MM.1S (cell line): ENCODE measurements around the gene SALL4.

Experiments
- DNase-seq: peaks from one replicate; pipeline ENCODE4 v3.0.0-alpha.2; 2015
- H2AFZ ChIP-seq: fragments of 300-600 bp; sonication (generic); 2 replicates; pipeline ENCODE4 v1.6.0; 2016; ENCODE audit warnings: antibody characterized with exemption, low read length
- H3F3A ChIP-seq: fragments of 300-600 bp; sonication (generic); 2 replicates; pipeline ENCODE4 v1.6.1; 2016; ENCODE audit warnings: mild to moderate bottlenecking, antibody characterized with exemption, low read length, moderate library complexity, mixed read lengths; ENCODE audit not compliant: insufficient read depth
- H3K27ac ChIP-seq: fragments of 300-600 bp; sonication (generic); 2 replicates; pipeline ENCODE4 v1.5.1; 2016; ENCODE audit warnings: mild to moderate bottlenecking, low read length
- H3K27me3 ChIP-seq: fragments of 300-600 bp; sonication (generic); replicated peaks from 2 replicates; pipeline ENCODE4 v1.6.0; 2016; ENCODE audit warnings: low read length; ENCODE audit not compliant: insufficient read depth
- H3K36me3 ChIP-seq: fragments of 300-600 bp; sonication (generic); replicated peaks from 2 replicates; pipeline ENCODE4 v1.6.1; 2016; ENCODE audit warnings: mild to moderate bottlenecking, low read length, mixed read lengths; ENCODE audit not compliant: insufficient read depth
- H3K4me1 ChIP-seq: fragments of 300-600 bp; sonication (generic); 2 replicates; pipeline ENCODE4 v1.6.1; 2016; ENCODE audit warnings: low read length, mixed read lengths
- H3K4me2 ChIP-seq: fragments of 300-600 bp; sonication (generic); 2 replicates; pipeline ENCODE4 v1.6.0; 2016; ENCODE audit warnings: low read depth, low read length
- H3K4me3 ChIP-seq: fragments of 300-600 bp; sonication (generic); 2 replicates; pipeline ENCODE4 v1.5.1; 2016; ENCODE audit warnings: low read length, mixed read lengths
- H3K79me2 ChIP-seq: fragments of 300-600 bp; sonication (generic); 2 replicates; pipeline ENCODE4 v1.6.1; 2016; ENCODE audit warnings: mixed run types, low read length, mixed read lengths
- H3K9ac ChIP-seq: fragments of 300-600 bp; sonication (generic); 2 replicates; pipeline ENCODE4 v1.6.1; 2016; ENCODE audit warnings: low read length, mixed read lengths
- H3K9me2 ChIP-seq: fragments of 300-600 bp; sonication (generic); replicated peaks from 2 replicates; pipeline ENCODE4 v1.6.1; 2016; ENCODE audit warnings: mild to moderate bottlenecking, low read length, mixed read lengths; ENCODE audit not compliant: insufficient read depth
- H3K9me3 ChIP-seq: fragments of 300-600 bp; sonication (generic); replicated peaks from 2 replicates; pipeline ENCODE4 v1.6.1; 2016; ENCODE audit warnings: mild to moderate bottlenecking, low read length, mixed read lengths; ENCODE audit not compliant: insufficient read depth
- H4K20me1 ChIP-seq: fragments of 300-600 bp; sonication (generic); 2 replicates; pipeline ENCODE4 v1.6.1; 2016; ENCODE audit warnings: mild to moderate bottlenecking, low read length, moderate library complexity, mixed read lengths; ENCODE audit not compliant: insufficient read depth
- CTCF ChIP-seq: fragments of 300-600 bp; sonication (generic); IDR thresholded peaks from 2 replicates; pipeline ENCODE4 v1.5.1; 2016; ENCODE audit warnings: antibody characterized with exemption, low read length, mixed read lengths
- EZH2 ChIP-seq: fragments of 300-600 bp; sonication (generic); optimal IDR thresholded peaks from 2 replicates; pipeline ENCODE3; 2017; ENCODE audit warnings: low read depth, mild to moderate bottlenecking, antibody characterized with exemption, low read length, mixed read lengths
- EZH2phosphoT487 ChIP-seq: fragments of 300-600 bp; sonication (generic); IDR thresholded peaks from 2 replicates; pipeline ENCODE4 v1.6.1; 2018; ENCODE audit warnings: antibody characterized with exemption, low read length

The SALL4 gene

GRCh38 chr20:51807720-51808250, 5.5 kb upstream of the SALL4 start:
- Histone ChIP-seq H3K4me3 (no peak overlapping the region), H3K4me1 (no peaks in the 10 kb centered on the region), H3F3A (no peaks in the 10 kb centered on the region), H3K9me3 (no peaks in the 10 kb centered on the region), H3K9ac (no peak overlapping the region), H2AFZ (no peak overlapping the region), H3K36me3 (no peaks in the 10 kb centered on the region), H3K27ac (no peak overlapping the region), H3K9me2 (no peaks in the 10 kb centered on the region), H3K79me2 (no peaks in the 10 kb centered on the region), H4K20me1 (no peaks in the 10 kb centered on the region), H3K4me2 (no peak overlapping the region), H3K27me3 (no peaks in the 10 kb centered on the region)
- no peak for DNase-seq
- no peak for TF ChIP-seq EZH2phosphoT487
- TF ChIP-seq CTCF = no peak
- no peak for TF ChIP-seq EZH2

GRCh38 chr20:51804754-51805153, 2.4 kb upstream of the SALL4 start:
- Histone ChIP-seq H3K4me3 (no peak overlapping the region), H2AFZ (no peak overlapping the region), H3K79me2 (no peaks in the 10 kb centered on the region), H3K9ac (no peak overlapping the region), H3K27me3 (no peaks in the 10 kb centered on the region), H3K9me3 (no peaks in the 10 kb centered on the region), H3K4me2 (no peak overlapping the region), H4K20me1 (no peaks in the 10 kb centered on the region), H3F3A (no peaks in the 10 kb centered on the region), H3K9me2 (no peaks in the 10 kb centered on the region), H3K36me3 (no peaks in the 10 kb centered on the region), H3K27ac (no peak overlapping the region), H3K4me1 (no peaks in the 10 kb centered on the region)
- no peak for DNase-seq
- TF ChIP-seq EZH2phosphoT487 (no peak), EZH2 (no peak), CTCF (no peak)

- H2AFZ ChIP-seq = no peak overlapping the region
- H3K27ac ChIP-seq = no peak overlapping the region
- no peaks in the 10 kb centered on the region for H3K36me3 ChIP-seq
- H3K4me3 ChIP-seq = no peak overlapping the region
- H3K27me3 ChIP-seq = no peaks in the 10 kb centered on the region
- H3K4me2 ChIP-seq = no peak overlapping the region
- H4K20me1 ChIP-seq = no peaks in the 10 kb centered on the region
- TF ChIP-seq EZH2 (no peak), CTCF (no peak)
- H3K79me2 ChIP-seq = no peaks in the 10 kb centered on the region
- no peak overlapping the region for H3K9ac ChIP-seq
- no peak for DNase-seq
- no peaks in the 10 kb centered on the region for H3K4me1 ChIP-seq
- no peaks in the 10 kb centered on the region for H3K9me2 ChIP-seq
- H3K9me3 ChIP-seq = no peaks in the 10 kb centered on the region
- no peaks in the 10 kb centered on the region for H3F3A ChIP-seq
Observed at GRCh38 chr20:51803148-51803854, 980 bp upstream of the SALL4 start.
